ENCODE results near the gene IKZF4. TPM values are rescaled to one million over a fixed set of nuclear protein-coding genes. Genes with fewer than 3 reads are reported as not detected.
"Not testable (repeated sequence)": the region's sequence is repeated elsewhere in the genome, so short reads cannot be mapped to it uniquely, and the experiment has no call there.

IKZF4 gene
- total RNA-seq, 2 experiments from 2014 or later, result 2.5 to 5.0 TPM

- Histone ChIP-seq H3K36me3 (ENCODE audit: insufficient read depth, low read length) (no peaks in the 10 kb centered on the region), H3K27me3 (ENCODE audit: control insufficient read depth in 1 of 2, insufficient read depth in 2 of 2, low read length in 2 of 2) (no peaks in the 10 kb centered on the region), H3K9me3 (ENCODE audit: control insufficient read depth in 1 of 2, insufficient read depth in 1 of 2, low read length in 2 of 2) (no peaks in the 10 kb centered on the region), H3K4me3 (ENCODE audit: low read length) (no peak overlapping the region), H3K4me1 (ENCODE audit: insufficient read depth, low read length) (peaks cover 5% of the 10 kb centered on the region), H3K27ac (ENCODE audit: low read depth in 1 of 2, low read length in 2 of 2) (no peak overlapping the region)
- ChIA-PET POLR2A (interaction anchor here (0.6 kb wide), 1 partner anchor 212 kb away, joined by 3 read pairs; no protein-coding TSS in a partner anchor), CTCF (no interaction called here)
- no peak overlapping the region for H3K27ac Mint-ChIP-seq
- intact Hi-C loops (cut with DNase I, micrococcal nuclease), result no loop called here
- no peaks in the 10 kb centered on the region for H3K4me1 Mint-ChIP-seq (ENCODE audit: low read depth)
- no peaks in the 10 kb centered on the region for H3K9me3 Mint-ChIP-seq
- no peak for TF ChIP-seq CTCF (IDR thresholded peaks at IDR 0.05)
- H3K4me3 Mint-ChIP-seq, result no peak overlapping the region
- no peak for DNase-seq
- no peak for ATAC-seq (ENCODE audit: poor library complexity)
- no peaks in the 10 kb centered on the region for H3K36me3 Mint-ChIP-seq (ENCODE audit: low read depth)
- no peaks in the 10 kb centered on the region for H3K27me3 Mint-ChIP-seq
Measured at GRCh38 chr12:56053407-56053893, 32.6 kb downstream of the IKZF4 start.

DNA sequence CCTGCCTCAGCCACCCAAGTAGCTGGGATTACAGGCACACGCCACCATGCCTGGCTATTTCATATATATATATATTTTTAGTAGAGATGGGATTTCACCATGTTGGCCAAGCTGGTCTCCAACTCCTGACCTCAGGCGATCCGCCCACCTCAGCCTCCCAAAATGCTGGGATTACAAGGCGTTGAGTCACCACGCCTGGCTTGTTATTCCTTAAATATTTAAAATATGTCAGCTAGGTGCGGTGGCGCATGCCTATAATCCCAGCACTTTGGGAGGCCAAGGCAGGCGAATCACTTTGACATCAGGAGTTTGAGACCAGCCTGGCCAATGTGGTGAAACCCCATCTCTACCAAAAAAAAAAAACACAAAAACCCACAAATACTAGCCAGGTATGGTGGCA is 39.1 kb downstream of the IKZF4 start:
- H3K27ac ChIP-seq (ENCODE audit: low read depth in 1 of 2, low read length in 2 of 2); H3K27ac Mint-ChIP-seq; H3K4me1 ChIP-seq (ENCODE audit: insufficient read depth, low read length); ATAC-seq (ENCODE audit: poor library complexity); H3K9me3 Mint-ChIP-seq; H3K4me3 Mint-ChIP-seq; H3K4me3 ChIP-seq (ENCODE audit: low read length); H3K36me3 Mint-ChIP-seq (ENCODE audit: low read depth); H3K27me3 ChIP-seq (ENCODE audit: control insufficient read depth in 1 of 2, insufficient read depth in 2 of 2, low read length in 2 of 2); H3K36me3 ChIP-seq (ENCODE audit: insufficient read depth, low read length); H3K4me1 Mint-ChIP-seq (ENCODE audit: low read depth); H3K27me3 Mint-ChIP-seq; H3K9me3 ChIP-seq (ENCODE audit: control insufficient read depth in 1 of 2, insufficient read depth in 1 of 2, low read length in 2 of 2); intact Hi-C loops (cut with DNase I, micrococcal nuclease); DNase-seq: not testable (repeated sequence)
- ChIA-PET POLR2A (interaction anchor here (0.6 kb wide), 1 partner anchor 131 kb away, joined by 3 read pairs; no protein-coding TSS in a partner anchor), CTCF (interaction anchor here (2.5 kb wide), 1 partner anchor 13 kb away, joined by 8 read pairs; no protein-coding TSS in a partner anchor)

DNA sequence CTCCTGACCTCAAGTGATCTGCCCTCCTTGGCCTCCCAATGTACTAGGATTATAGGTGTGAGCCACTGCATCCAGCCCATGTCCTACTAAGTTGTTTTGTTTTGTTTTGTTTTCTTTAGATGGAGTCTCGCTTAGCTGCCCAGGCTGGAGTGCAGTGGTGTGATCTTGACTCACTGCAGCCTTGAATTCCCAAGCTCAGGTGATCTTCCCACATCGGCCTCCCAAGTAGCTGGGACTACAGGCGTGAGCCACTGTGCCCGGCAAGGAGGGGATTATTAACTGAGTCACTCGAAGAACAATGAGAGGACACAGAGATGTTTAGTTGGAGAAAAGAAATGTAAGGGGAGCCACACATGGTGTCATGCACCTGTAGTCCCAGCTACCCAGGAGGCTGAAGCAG is 41.1 kb downstream of the IKZF4 start:
- H3K36me3 Mint-ChIP-seq (ENCODE audit: low read depth), result no peaks in the 10 kb centered on the region
- CTCF ChIA-PET, result interaction anchor here (0.8 to 2.5 kb wide), 2 partner anchors 15 to 24 kb away, joined by 3 to 8 read pairs; no protein-coding TSS in a partner anchor
- Histone ChIP-seq H3K4me3 (ENCODE audit: low read length) (no peak overlapping the region), H3K4me1 (ENCODE audit: insufficient read depth, low read length) (no peaks in the 10 kb centered on the region), H3K27me3 (ENCODE audit: control insufficient read depth in 1 of 2, insufficient read depth in 2 of 2, low read length in 2 of 2) (no peaks in the 10 kb centered on the region), H3K9me3 (ENCODE audit: control insufficient read depth in 1 of 2, insufficient read depth in 1 of 2, low read length in 2 of 2) (no peaks in the 10 kb centered on the region), H3K36me3 (ENCODE audit: insufficient read depth, low read length) (no peaks in the 10 kb centered on the region), H3K27ac (ENCODE audit: low read depth in 1 of 2, low read length in 2 of 2) (no peak overlapping the region)
- no peak overlapping the region for H3K4me3 Mint-ChIP-seq
- intact Hi-C loops (cut with DNase I, micrococcal nuclease), result no loop called here
- DNase-seq (no peak), ATAC-seq (ENCODE audit: poor library complexity) (no peak)
- H3K27ac Mint-ChIP-seq, result no peak overlapping the region
- H3K4me1 Mint-ChIP-seq (ENCODE audit: low read depth), result no peaks in the 10 kb centered on the region
- POLR2A ChIA-PET, result no interaction called here
- no peaks in the 10 kb centered on the region for H3K9me3 Mint-ChIP-seq
- TF ChIP-seq CTCF (IDR thresholded peaks at IDR 0.05), result no peak
- H3K27me3 Mint-ChIP-seq, result no peaks in the 10 kb centered on the region

- TF ChIP-seq CTCF (IDR thresholded peaks at IDR 0.05), result no peak
- no peak for ATAC-seq (ENCODE audit: poor library complexity)
- DNase-seq, result no peak
- Mint-ChIP-seq H3K27me3 (no peaks in the 10 kb centered on the region), H3K4me1 (ENCODE audit: low read depth) (no peaks in the 10 kb centered on the region), H3K36me3 (ENCODE audit: low read depth) (no peaks in the 10 kb centered on the region), H3K27ac (no peak overlapping the region), H3K4me3 (no peak overlapping the region), H3K9me3 (no peaks in the 10 kb centered on the region)
- no peak overlapping the region for H3K27ac ChIP-seq (ENCODE audit: low read depth in 1 of 2, low read length in 2 of 2)
- ChIA-PET POLR2A (no interaction called here), CTCF (no interaction called here)
- no peak overlapping the region for H3K4me3 ChIP-seq (ENCODE audit: low read length)
- intact Hi-C loops (cut with DNase I, micrococcal nuclease), result no loop called here
- H3K9me3 ChIP-seq (ENCODE audit: control insufficient read depth in 1 of 2, insufficient read depth in 1 of 2, low read length in 2 of 2), result no peaks in the 10 kb centered on the region
- no peaks in the 10 kb centered on the region for H3K27me3 ChIP-seq (ENCODE audit: control insufficient read depth in 1 of 2, insufficient read depth in 2 of 2, low read length in 2 of 2)
- no peaks in the 10 kb centered on the region for H3K4me1 ChIP-seq (ENCODE audit: insufficient read depth, low read length)
- H3K36me3 ChIP-seq (ENCODE audit: insufficient read depth, low read length), result no peaks in the 10 kb centered on the region
Measured at GRCh38 chr12:56062996-56063395, 42.2 kb downstream of the IKZF4 start.

Measured in CD4-positive, alpha-beta T cell (primary cell).